Measurements from ENCODE around the gene E2F4.

The E2F4 gene

GRCh38 chr16:67187175-67187890 is 4.6 kb upstream of the E2F4 start:
- Histone ChIP-seq H3K9me3 (ENCODE audit: control insufficient read depth, low read length) (no peaks in the 10 kb centered on the region), H3K27ac (no peak overlapping the region), H2AFZ (no peak overlapping the region), H3K4me1 (peaks cover 18% of the 10 kb centered on the region), H3K4me2 (ENCODE audit: low read length) (no peak overlapping the region), H3K4me3 (ENCODE audit: low read depth, low read length) (no peak overlapping the region), H3K27me3 (ENCODE audit: control insufficient read depth, insufficient read depth, low read length) (no peaks in the 10 kb centered on the region), H3K9ac (no peak overlapping the region), H3K36me3 (ENCODE audit: control insufficient read depth, insufficient read depth, low read length) (no peaks in the 10 kb centered on the region), H3K79me2 (peaks cover 2% of the 10 kb centered on the region)
- no peak for TF ChIP-seq CTCF (IDR thresholded peaks at IDR 0.05)

- Histone ChIP-seq H3K4me2 (ENCODE audit: low read length) (no peak overlapping the region), H3K27ac (no peak overlapping the region), H3K36me3 (ENCODE audit: control insufficient read depth, insufficient read depth, low read length) (no peaks in the 10 kb centered on the region), H3K4me3 (ENCODE audit: low read depth, low read length) (no peak overlapping the region), H2AFZ (no peak overlapping the region), H3K79me2 (peaks cover 9% of the 10 kb centered on the region), H3K9ac (no peak overlapping the region), H3K9me3 (ENCODE audit: control insufficient read depth, low read length) (no peaks in the 10 kb centered on the region), H3K4me1 (peaks cover 21% of the 10 kb centered on the region), H3K27me3 (ENCODE audit: control insufficient read depth, insufficient read depth, low read length) (no peaks in the 10 kb centered on the region)
- no peak for TF ChIP-seq CTCF (IDR thresholded peaks at IDR 0.05)
These were observed 3.6 kb upstream of the E2F4 start for GRCh38 chr16:67188323-67188722.

GRCh38 chr16:67188798-67189197 is 3.2 kb upstream of the E2F4 start:
- H3K36me3 ChIP-seq (ENCODE audit: control insufficient read depth, insufficient read depth, low read length): no peaks in the 10 kb centered on the region
- no peaks in the 10 kb centered on the region for H3K27me3 ChIP-seq (ENCODE audit: control insufficient read depth, insufficient read depth, low read length)
- no peaks in the 10 kb centered on the region for H3K9me3 ChIP-seq (ENCODE audit: control insufficient read depth, low read length)
- no peak overlapping the region for H2AFZ ChIP-seq
- no peak for TF ChIP-seq CTCF (IDR thresholded peaks at IDR 0.05)
- no peak overlapping the region for H3K4me2 ChIP-seq (ENCODE audit: low read length)
- no peak overlapping the region for H3K4me3 ChIP-seq (ENCODE audit: low read depth, low read length)
- H3K9ac ChIP-seq: no peak overlapping the region
- peaks cover 25% of the 10 kb centered on the region for H3K4me1 ChIP-seq
- H3K27ac ChIP-seq: no peak overlapping the region
- peaks cover 10% of the 10 kb centered on the region for H3K79me2 ChIP-seq

GRCh38 chr16:67190041-67190440 is 1.9 kb upstream of the E2F4 start, which contains the start of gene EXOC3L1:
Gene EXOC3L1 (minus strand): TSS chr16:67190136. CDS start chr16:67189676, 460 bp downstream.
- TF ChIP-seq CTCF (IDR thresholded peaks at IDR 0.05): no peak
- Histone ChIP-seq H3K4me3 (ENCODE audit: low read depth, low read length) (no peak within 1 kb of the TSS), H3K9me3 (ENCODE audit: control insufficient read depth, low read length) (no peaks in the 10 kb centered on the region), H3K79me2 (peaks cover 10% of the 10 kb centered on the region), H3K4me1 (peaks cover 20% of the 10 kb centered on the region), H3K9ac (no peak within 1 kb of the TSS), H2AFZ (no peak within 1 kb of the TSS), H3K27me3 (ENCODE audit: control insufficient read depth, insufficient read depth, low read length) (no peaks in the 10 kb centered on the region), H3K4me2 (ENCODE audit: low read length) (no peak within 1 kb of the TSS), H3K27ac (no peak within 1 kb of the TSS), H3K36me3 (ENCODE audit: control insufficient read depth, insufficient read depth, low read length) (no peaks in the 10 kb centered on the region)
